A375 (cell line): Measurements from ENCODE around the gene S100A1. TPM values are rescaled to one million over a fixed set of nuclear protein-coding genes. Genes with fewer than 3 reads are reported as not detected.

Source experiments
- total RNA-seq: library from RNA; depleted of rRNA; stranded (reverse); fragments of >200 nt; shearing (Covaris generic); gene quantifications from 2 replicates; pipeline ENCODE4 v1.2.3, GENCODE V29; 2014; rRNA removed

Gene S100A1
- total RNA-seq = 151 and 162 TPM in 2 replicates

GRCh38 chr1:153627715-153628626 is at the start of gene S100A1:
S100A1 (plus strand) TSS chr1:153628434; CDS start chr1:153630522, 2,088 bp downstream.

GRCh38 chr1:153612755-153613331 is 15.4 kb upstream of the S100A1 start, which contains the start of gene S100A16:
S100A16 (minus strand) TSS chr1:153613137; CDS start chr1:153608151, 4,986 bp downstream.

GRCh38 chr1:153616144-153616916 is 11.9 kb upstream of the S100A1 start, which contains the start of gene S100A14:
S100A14 (minus strand) TSS chr1:153616325; CDS start chr1:153615858, 467 bp downstream.

GRCh38 chr1:153626904-153627714 is 1.1 kb upstream of the S100A1 start, which contains the start of gene S100A13:
S100A13 (minus strand) TSS chr1:153627505; CDS start chr1:153626472, 1,033 bp downstream.

GRCh38 chr1:153633754-153634665 is 5.8 kb downstream of the S100A1 start, which contains the start of gene CHTOP:
CHTOP (plus strand) TSS chr1:153634066; CDS start chr1:153636589, 2,523 bp downstream.

GRCh38 chr1:153658400-153659174 is 30.4 kb downstream of the S100A1 start, which contains the start of gene SNAPIN:
SNAPIN (plus strand) TSS chr1:153658703; CDS start chr1:153658744, 41 bp downstream.

GRCh38 chr1:153670859-153671627 is 42.8 kb downstream of the S100A1 start, which contains the start of gene ILF2:
ILF2 (minus strand) TSS chr1:153670993; CDS start chr1:153670922, 71 bp downstream.

GRCh38 chr1:153678519-153679336 is 50.5 kb downstream of the S100A1 start, which contains the start of gene NPR1:
NPR1 (plus strand) TSS chr1:153678688; CDS start chr1:153679109, 421 bp downstream.

Other genes with a start within 250 kb of the S100A1 start
- not detected in 2 replicates for gene S100A8, start 237.4 kb upstream of the S100A1 start, total RNA-seq
- gene S100A7A, start 211.9 kb upstream of the S100A1 start, total RNA-seq = not detected in 2 replicates
- gene S100A7, start 167.8 kb upstream of the S100A1 start, total RNA-seq = not detected in 2 replicates
- 2,053 and 2,077 TPM in 2 replicates for gene S100A6, start 92.4 kb upstream of the S100A1 start, total RNA-seq
- gene S100A5, start 87.5 kb upstream of the S100A1 start, total RNA-seq = 0.98 and 2.3 TPM in 2 replicates
- gene S100A4, start 82.6 kb upstream of the S100A1 start, total RNA-seq = 142 and 157 TPM in 2 replicates
- gene S100A3, start 79.2 kb upstream of the S100A1 start, total RNA-seq = 13.9 and 14.8 TPM in 2 replicates
- gene S100A2, start 62.6 kb upstream of the S100A1 start, total RNA-seq = 53.8 and 59.7 TPM in 2 replicates
- gene S100A16, start 15.3 kb upstream of the S100A1 start, total RNA-seq = 436 and 451 TPM in 2 replicates
- gene S100A14, start 12.1 kb upstream of the S100A1 start, total RNA-seq = 1.1 and 1.8 TPM in 2 replicates
- 583 and 631 TPM in 2 replicates for gene S100A13, start 929 bp upstream of the S100A1 start, total RNA-seq
- 104 and 111 TPM in 2 replicates for gene CHTOP, start 5.6 kb downstream of the S100A1 start, total RNA-seq
- 71.7 and 73.3 TPM in 2 replicates for gene SNAPIN, start 30.3 kb downstream of the S100A1 start, total RNA-seq
- 302 and 316 TPM in 2 replicates for gene ILF2, start 42.6 kb downstream of the S100A1 start, total RNA-seq
- 0.24 and 0.26 TPM in 2 replicates for gene NPR1, start 50.3 kb downstream of the S100A1 start, total RNA-seq
- 37.6 and 41.5 TPM in 2 replicates for gene INTS3, start 99.6 kb downstream of the S100A1 start, total RNA-seq
- 10.2 and 14.5 TPM in 2 replicates for gene SLC27A3, start 147.0 kb downstream of the S100A1 start, total RNA-seq